Measurements from ENCODE around the gene MPST.

DNA sequence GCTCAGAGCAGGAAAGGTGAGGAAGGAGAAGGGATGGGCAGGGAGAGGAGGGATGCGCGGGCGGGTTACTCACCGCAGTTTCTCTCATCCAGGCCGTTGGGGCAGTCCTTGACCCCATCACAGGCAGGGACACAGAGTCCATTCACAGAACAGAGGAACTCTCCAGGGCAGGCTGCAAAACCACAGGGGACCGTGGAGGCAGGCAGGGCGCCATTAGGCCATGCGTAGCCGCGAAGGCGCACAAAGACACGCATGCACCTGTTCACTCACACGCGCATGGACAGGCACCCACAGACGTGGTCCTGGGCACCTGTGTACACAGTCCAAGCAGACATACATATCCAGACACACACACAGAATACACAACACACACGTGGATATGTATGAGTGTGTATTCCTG lies 55.0 kb downstream of the MPST start:
- TF ChIP-seq, protein P1, sequence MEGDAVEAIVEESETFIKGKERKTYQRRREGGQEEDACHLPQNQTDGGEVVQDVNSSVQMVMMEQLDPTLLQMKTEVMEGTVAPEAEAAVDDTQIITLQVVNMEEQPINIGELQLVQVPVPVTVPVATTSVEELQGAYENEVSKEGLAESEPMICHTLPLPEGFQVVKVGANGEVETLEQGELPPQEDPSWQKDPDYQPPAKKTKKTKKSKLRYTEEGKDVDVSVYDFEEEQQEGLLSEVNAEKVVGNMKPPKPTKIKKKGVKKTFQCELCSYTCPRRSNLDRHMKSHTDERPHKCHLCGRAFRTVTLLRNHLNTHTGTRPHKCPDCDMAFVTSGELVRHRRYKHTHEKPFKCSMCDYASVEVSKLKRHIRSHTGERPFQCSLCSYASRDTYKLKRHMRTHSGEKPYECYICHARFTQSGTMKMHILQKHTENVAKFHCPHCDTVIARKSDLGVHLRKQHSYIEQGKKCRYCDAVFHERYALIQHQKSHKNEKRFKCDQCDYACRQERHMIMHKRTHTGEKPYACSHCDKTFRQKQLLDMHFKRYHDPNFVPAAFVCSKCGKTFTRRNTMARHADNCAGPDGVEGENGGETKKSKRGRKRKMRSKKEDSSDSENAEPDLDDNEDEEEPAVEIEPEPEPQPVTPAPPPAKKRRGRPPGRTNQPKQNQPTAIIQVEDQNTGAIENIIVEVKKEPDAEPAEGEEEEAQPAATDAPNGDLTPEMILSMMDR (IDR thresholded peaks at IDR 0.05; ENCODE audit: insufficient read depth, low read length, poor library complexity, severe bottlenecking) = no peak
- no peak for TF ChIP-seq EZH2phosphoT487 (conservative IDR thresholded peaks at IDR 0.05; ENCODE audit: low read length)

All from SU-DHL-6 (cell line).